Smooth muscle cell of the pulmonary artery (primary cell): Measurements from ENCODE around the gene SEMG1. TPM values are rescaled to one million over a fixed set of nuclear protein-coding genes. Genes with fewer than 3 reads are reported as not detected.

ENCODE experiments used
- total RNA-seq: library from RNA; depleted of rRNA; stranded (reverse); fragments of >200 nt; gene quantifications from 2 replicates; pipeline ENCODE4 v1.2.3, GENCODE V29; 2014

SEMG1 gene
- total RNA-seq, result not detected in 2 replicates

GRCh38 chr20:45206725-45207124 lies at the start of gene SEMG1:
Gene SEMG1, plus strand, starts transcription at chr20:45207033. Its CDS starts 21 bp downstream, at chr20:45207054.

GRCh38 chr20:45174434-45175364 lies 32.1 kb upstream of the SEMG1 start, which contains the start of gene PI3:
Gene PI3, plus strand, starts transcription at chr20:45174902. Its CDS starts 21 bp downstream, at chr20:45174923.

GRCh38 chr20:45221076-45221475 lies 14.2 kb downstream of the SEMG1 start, which contains the start of gene SEMG2:
Gene SEMG2, plus strand, starts transcription at chr20:45221373. Its CDS starts 17 bp downstream, at chr20:45221390.

GRCh38 chr20:45254383-45255262 lies 47.8 kb downstream of the SEMG1 start, which contains the start of gene SLPI:
Gene SLPI, minus strand, starts transcription at chr20:45254564. Its CDS starts 21 bp downstream, at chr20:45254543.

Other genes starting within 250 kb of the SEMG1 start
- 12.0 and 21.7 TPM in 2 replicates for gene TOMM34, start 246.6 kb upstream of the SEMG1 start, total RNA-seq
- gene STK4, start 240.5 kb upstream of the SEMG1 start, total RNA-seq, result 29.5 and 38.2 TPM in 2 replicates
- 1.4 and 2.4 TPM in 2 replicates for gene KCNS1, start 105.9 kb upstream of the SEMG1 start, total RNA-seq
- not detected in 2 replicates for gene WFDC5, start 91.9 kb upstream of the SEMG1 start, total RNA-seq
- not detected in 2 replicates for gene WFDC12, start 82.6 kb upstream of the SEMG1 start, total RNA-seq
- gene PI3, start 32.1 kb upstream of the SEMG1 start, total RNA-seq, result not detected in 2 replicates
- not detected in 2 replicates for gene SEMG2, start 14.3 kb downstream of the SEMG1 start, total RNA-seq
- gene SLPI, start 47.5 kb downstream of the SEMG1 start, total RNA-seq, result 0.52 and 0.69 TPM in 2 replicates
- gene RBPJL, start 99.8 kb downstream of the SEMG1 start, total RNA-seq, result not detected in 2 replicates
- gene MATN4, start 101.3 kb downstream of the SEMG1 start, total RNA-seq, result 0.03 TPM in 1 of 2 replicates, not detected in the other
- gene SDC4, start 141.4 kb downstream of the SEMG1 start, total RNA-seq, result 61.4 and 105 TPM in 2 replicates
- 34.0 and 36.3 TPM in 2 replicates for gene SYS1, start 156.1 kb downstream of the SEMG1 start, total RNA-seq
- gene TP53TG5, start 171.3 kb downstream of the SEMG1 start, total RNA-seq, result 0.03 TPM in 1 of 2 replicates, not detected in the other
- gene DBNDD2, start 201.3 kb downstream of the SEMG1 start, total RNA-seq, result 3.0 and 4.7 TPM in 2 replicates
- gene PIGT, start 209.1 kb downstream of the SEMG1 start, total RNA-seq, result 59.5 and 63.0 TPM in 2 replicates